GM15510 (cell line): Measurements from ENCODE around the gene TBR1.

Source experiments
- POLR2A ChIP-seq: IDR thresholded peaks from 3 replicates; pipeline ENCODE4 v1.6.1; 2011; ENCODE audit warnings: borderline replicate concordance; ENCODE audit not compliant: insufficient read length; ENCODE audit errors: extremely low read depth

The TBR1 gene

DNA sequence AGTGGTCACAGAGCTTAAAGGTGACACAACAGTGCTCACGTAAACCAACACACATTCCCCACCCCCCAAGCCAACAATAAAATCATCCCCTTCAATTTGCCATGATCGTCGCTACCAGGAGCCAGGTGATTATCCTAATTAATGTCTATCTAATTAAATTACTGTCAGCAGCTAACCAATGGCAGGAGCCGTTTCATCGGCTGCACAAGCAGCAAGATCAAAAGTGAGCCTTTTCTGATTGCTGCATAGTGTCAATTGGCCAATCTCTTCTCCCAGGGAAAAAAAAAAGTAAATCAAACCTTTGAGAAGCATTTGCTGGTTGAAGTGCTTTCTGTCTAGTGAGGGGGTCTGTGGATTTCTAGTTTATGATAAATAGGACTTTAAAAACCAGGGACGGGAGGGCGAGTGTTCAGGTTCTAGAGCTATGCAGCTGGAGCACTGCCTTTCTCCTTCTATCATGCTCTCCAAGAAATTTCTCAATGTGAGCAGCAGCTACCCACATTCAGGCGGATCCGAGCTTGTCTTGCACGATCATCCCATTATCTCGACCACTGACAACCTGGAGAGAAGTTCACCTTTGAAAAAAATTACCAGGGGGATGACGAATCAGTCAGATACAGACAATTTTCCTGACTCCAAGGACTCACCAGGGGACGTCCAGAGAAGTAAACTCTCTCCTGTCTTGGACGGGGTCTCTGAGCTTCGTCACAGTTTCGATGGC lies at the start of gene TBR1:
TSS of gene TBR1 (plus strand) at position 311 of the 721 bp plus-strand sequence. CDS start at position 425, 114 bp downstream.
- TF ChIP-seq POLR2A, result no peak

GRCh38 chr2:161367675-161368074 lies 48.4 kb upstream of the TBR1 start:
- TF ChIP-seq POLR2A, result no peak

GRCh38 chr2:161369311-161369710 lies 46.8 kb upstream of the TBR1 start:
- no peak for TF ChIP-seq POLR2A

GRCh38 chr2:161370981-161371380 lies 45.1 kb upstream of the TBR1 start:
- TF ChIP-seq POLR2A, result no peak

- no peak for TF ChIP-seq POLR2A
Observed at GRCh38 chr2:161371869-161372268, 44.2 kb upstream of the TBR1 start.

DNA sequence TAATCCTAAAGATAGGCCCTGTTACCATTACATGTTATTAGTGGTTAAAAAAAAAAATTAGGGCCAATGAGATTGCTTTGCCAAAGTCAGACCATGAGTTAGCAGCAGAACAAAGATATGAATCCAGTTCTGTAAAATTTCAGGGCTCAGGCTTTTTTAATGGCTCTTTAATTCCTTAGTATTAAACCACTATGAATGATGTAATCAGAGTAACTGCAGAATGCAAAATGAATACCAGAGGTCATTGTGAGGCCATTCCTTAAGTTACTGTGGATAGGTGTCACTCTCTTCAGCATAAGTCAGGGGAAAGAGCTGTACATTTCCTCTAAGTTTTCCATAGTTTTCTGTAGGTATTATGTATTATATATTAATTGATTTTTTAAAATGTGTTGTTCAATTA lies 42.2 kb upstream of the TBR1 start:
- no peak for TF ChIP-seq POLR2A

DNA sequence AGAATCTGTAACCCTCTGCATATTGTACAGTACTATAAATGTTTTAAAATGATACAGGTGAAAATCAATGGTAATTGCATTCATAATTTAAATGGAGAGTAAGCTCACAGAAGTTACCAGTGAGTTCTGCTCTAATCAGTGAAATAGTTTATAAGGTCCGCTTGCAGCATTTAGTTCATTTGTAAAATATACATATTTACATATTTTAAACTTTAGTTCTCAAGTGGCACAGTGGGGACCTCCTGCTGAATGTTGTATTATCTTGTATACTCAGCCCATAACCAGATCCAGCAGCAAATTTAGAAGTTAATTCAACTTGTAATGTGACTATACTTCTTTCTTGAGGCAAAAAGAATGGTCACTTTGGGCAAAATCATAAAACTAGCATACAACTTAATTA lies 41.7 kb upstream of the TBR1 start:
- no peak for TF ChIP-seq POLR2A

DNA sequence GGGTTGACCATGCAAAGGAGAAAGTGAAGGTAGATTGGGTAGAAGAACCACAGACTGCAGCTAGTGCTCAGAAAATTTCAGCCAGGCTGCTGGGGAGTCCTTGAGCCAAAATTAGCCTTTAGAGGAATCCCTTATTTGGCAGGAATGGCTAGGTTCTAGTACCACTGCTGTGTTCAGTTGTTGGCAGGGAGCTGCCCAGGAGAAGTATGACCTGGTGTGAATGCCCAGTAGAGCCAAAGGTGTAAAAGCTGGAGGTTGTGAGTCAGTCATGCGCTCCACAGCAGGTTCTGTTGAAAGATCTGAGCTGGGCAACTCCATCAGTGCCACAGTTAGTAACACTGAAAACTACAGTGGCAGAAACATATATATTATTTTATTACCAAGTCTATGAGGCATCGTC lies 36.4 kb upstream of the TBR1 start:
- no peak for TF ChIP-seq POLR2A

GRCh38 chr2:161381546-161381945 lies 34.6 kb upstream of the TBR1 start:
- TF ChIP-seq POLR2A, result no peak

GRCh38 chr2:161382747-161383146 lies 33.4 kb upstream of the TBR1 start:
- TF ChIP-seq POLR2A, result no peak

DNA sequence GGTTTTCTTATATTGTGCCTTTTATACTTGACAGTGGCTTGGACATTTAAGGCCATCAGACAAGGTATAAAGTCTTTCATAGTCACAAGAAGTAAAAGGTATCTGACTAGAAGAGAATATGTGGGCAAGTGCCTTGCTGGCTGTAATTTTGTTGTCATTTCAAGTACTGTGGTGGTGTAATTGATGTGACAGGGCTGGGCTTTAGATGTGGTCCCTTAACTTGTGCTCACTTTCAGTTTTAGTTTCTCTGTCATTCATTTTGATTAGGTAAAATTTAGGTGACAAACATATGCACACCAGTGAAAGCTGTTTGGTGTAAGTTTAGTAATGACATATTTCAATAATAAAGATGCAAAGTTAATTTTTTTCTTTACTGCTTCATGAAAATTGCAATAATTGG lies 31.2 kb upstream of the TBR1 start:
- no peak for TF ChIP-seq POLR2A

DNA sequence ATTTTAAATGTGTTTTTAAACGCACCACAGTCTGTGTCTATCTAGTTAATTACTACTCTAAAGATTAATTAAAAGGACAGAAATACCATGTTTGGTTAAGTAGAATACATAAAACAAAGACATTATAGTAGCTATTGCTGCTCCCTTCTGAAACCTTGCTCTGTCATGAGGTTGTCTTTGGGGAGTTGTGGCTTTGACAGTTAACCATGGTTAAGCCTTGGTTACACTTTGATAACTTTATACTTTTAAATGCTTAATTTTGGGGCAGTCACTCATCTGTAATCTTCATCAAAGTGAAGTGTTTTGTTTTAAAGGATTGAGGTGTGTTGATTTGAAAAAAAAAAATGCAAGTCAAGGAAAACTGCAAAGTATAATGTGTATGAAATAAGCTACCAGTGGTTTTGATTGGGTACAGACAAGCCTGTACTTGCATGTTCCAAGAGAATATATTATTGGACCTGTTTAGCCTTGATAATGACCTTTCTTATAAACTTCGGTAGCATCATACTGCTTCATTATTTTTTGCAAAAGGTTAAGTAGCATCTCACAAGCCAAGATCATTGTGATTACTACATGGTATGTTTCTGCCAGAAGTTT lies 29.8 kb upstream of the TBR1 start:
- no peak for TF ChIP-seq POLR2A

DNA sequence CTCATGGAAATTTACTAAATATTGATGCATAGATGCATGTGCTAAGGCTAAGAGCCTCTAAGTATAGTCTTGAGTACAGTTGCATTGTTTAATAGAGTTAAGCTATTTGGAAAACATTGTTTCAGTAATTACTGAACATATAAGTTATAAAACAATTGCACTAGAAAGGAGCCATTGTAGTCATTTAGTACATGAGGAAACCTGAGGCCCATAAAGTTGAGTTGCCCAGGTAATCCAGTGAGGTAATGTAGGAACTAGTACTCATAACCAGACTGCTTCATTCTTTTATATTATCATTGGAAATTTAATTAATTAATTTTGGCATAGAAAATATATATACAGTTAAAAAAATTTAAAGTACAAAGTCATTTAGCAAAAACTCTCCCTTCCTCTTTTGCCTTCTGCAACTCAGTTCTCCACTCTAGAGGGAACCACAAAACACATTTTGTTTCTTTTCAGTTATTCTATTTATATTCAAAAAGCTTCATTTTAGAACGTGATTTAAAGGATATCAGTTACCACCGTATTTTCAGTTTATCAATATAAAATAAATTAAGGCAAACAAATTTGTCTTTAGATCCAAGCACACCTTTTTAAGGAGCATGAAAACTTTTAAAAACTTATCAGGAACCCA lies 27.8 kb upstream of the TBR1 start:
- TF ChIP-seq POLR2A, result no peak

DNA sequence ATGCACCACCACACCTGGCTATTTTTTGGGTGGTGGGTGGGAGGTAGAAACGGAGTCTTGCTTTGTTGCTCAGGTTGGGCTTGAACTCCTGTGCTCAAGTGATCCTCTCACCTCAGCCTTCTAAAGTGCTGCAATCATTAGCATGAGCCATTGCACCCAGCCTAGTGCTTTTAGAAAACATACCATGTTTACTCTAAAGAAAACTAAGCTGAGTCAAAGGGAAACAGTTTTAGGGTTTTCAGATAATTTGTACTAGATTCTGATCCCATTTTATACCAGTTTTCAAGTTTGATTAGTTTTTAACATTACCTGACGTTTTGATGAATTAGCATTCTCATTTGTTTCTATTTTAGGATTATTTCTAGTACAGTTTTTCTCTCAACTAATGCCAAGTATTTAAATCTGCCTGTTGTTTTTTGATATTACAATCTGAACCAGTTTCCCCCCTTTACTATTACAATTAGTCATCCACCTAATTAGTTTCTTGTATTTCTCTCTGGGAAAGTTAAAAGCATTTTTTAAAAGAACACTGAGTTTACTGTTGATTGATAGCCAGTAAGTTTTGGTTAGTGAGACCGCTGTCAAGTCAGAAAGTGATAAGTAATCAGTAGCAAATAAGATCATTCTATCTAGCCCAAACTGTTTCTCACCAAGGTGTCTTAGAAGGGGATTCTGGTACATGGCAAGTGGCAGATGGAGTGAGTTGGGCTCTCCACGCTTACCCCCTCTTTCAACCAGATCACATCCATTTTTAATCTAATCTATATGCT lies 24.2 kb upstream of the TBR1 start:
- no peak for TF ChIP-seq POLR2A

- no peak for TF ChIP-seq POLR2A
Observed at GRCh38 chr2:161400076-161400475, 16.0 kb upstream of the TBR1 start.
